NCI-H345 treated with DMSO at 0.1 percent for 48 hours (cell line): ENCODE data around the gene IQUB.
A peak's percentile ranks its signal among the peaks of the same experiment; 100 is the strongest.
"Not testable (repeated sequence)": the region's sequence is repeated elsewhere in the genome, so short reads cannot be mapped to it uniquely, and the experiment has no call there.

Experiments used
- DNase-seq: peaks from one replicate; lab custom pipeline; 2025; ENCODE audit not compliant: unreplicated experiment; lab: John Stamatoyannopoulos, UW

Gene IQUB

GRCh38 chr7:123534383-123535260, at the start of gene IQUB:
IQUB (minus strand) TSS chr7:123534595; CDS start chr7:123512340, 22,255 bp downstream.
- peak; percentile 94 for DNase-seq

- DNase-seq, result no peak
These were observed 49.4 kb upstream of the IQUB start for GRCh38 chr7:123583821-123584220.

GRCh38 chr7:123581162-123581459, 46.7 kb upstream of the IQUB start:
- no peak for DNase-seq

- peak; percentile 4 for DNase-seq
These were observed 46.2 kb upstream of the IQUB start for GRCh38 chr7:123580406-123581161.

- no peak for DNase-seq
These were observed 45.0 kb upstream of the IQUB start for GRCh38 chr7:123579416-123579815.

GRCh38 chr7:123573896-123574467, 39.6 kb upstream of the IQUB start:
- DNase-seq, result no peak

GRCh38 chr7:123573341-123573740, 38.9 kb upstream of the IQUB start:
- DNase-seq, result no peak

GRCh38 chr7:123571684-123572083, 37.3 kb upstream of the IQUB start:
- no peak for DNase-seq

- DNase-seq, result no peak
These were observed 36.8 kb upstream of the IQUB start for GRCh38 chr7:123571187-123571586.

GRCh38 chr7:123570390-123571182, 36.2 kb upstream of the IQUB start:
- DNase-seq, result peak; percentile 29

- no peak for DNase-seq
These were observed 35.1 kb upstream of the IQUB start for GRCh38 chr7:123569352-123570010.

GRCh38 chr7:123562121-123562520, 27.7 kb upstream of the IQUB start:
- DNase-seq, result no peak

- DNase-seq, result no peak
These were observed 24.0 kb upstream of the IQUB start for GRCh38 chr7:123558289-123558874.

GRCh38 chr7:123557398-123558288, 23.2 kb upstream of the IQUB start, which contains the start of gene NDUFA5:
NDUFA5 (minus strand) TSS chr7:123557818; CDS start chr7:123557795, 23 bp downstream.
- peak; percentile 99 for DNase-seq

- DNase-seq, result no peak
These were observed 22.6 kb upstream of the IQUB start for GRCh38 chr7:123557016-123557397.

- no peak for DNase-seq
These were observed 21.1 kb upstream of the IQUB start for GRCh38 chr7:123555484-123555883.

GRCh38 chr7:123553159-123553558, 18.8 kb upstream of the IQUB start:
- DNase-seq, result no peak

- DNase-seq, result no peak
These were observed 18.2 kb upstream of the IQUB start for GRCh38 chr7:123552641-123553040.

- DNase-seq, result not testable (repeated sequence)
These were observed 17.7 kb upstream of the IQUB start for GRCh38 chr7:123552134-123552533.
